ENCODE data around the gene PSME3IP1. TPM values are rescaled to one million over a fixed set of nuclear protein-coding genes. Genes with fewer than 3 reads are reported as not detected.

The PSME3IP1 gene
- total RNA-seq, 3 donors from 2014 or later (not counting 1 experiment from before 2014, with no cell fraction given), result 129 to 148 (median 133) TPM

GRCh38 chr16:57107321-57107922 lies 78.4 kb downstream of the PSME3IP1 start:
- Histone ChIP-seq H3K4me3 (ENCODE audit: low read length) (no peak overlapping the region), H3K36me3 (ENCODE audit: control insufficient read depth, insufficient read depth, low read length) (no peaks in the 10 kb centered on the region), H3K27ac (ENCODE audit: low read length) (no peak overlapping the region), H3K4me1 (ENCODE audit: control insufficient read depth, insufficient read depth, low read length) (peaks cover 18% of the 10 kb centered on the region), H3K9me3 (ENCODE audit: control insufficient read depth, insufficient read depth, low read length) (no peaks in the 10 kb centered on the region), H3K27me3 (ENCODE audit: control insufficient read depth, insufficient read depth, low read length) (no peaks in the 10 kb centered on the region)
- Mint-ChIP-seq H3K9me3 (no peaks in the 10 kb centered on the region), H3K4me3 (no peak overlapping the region), H3K27me3 (ENCODE audit: low read depth in 2 of 2) (peaks cover 0 to 2% of the 10 kb centered on the region in 2 donors), H3K27ac (no peak overlapping the region), H3K36me3 (no peaks in the 10 kb centered on the region), H3K4me1 (peaks cover 15% of the 10 kb centered on the region in 2 donors)
- intact Hi-C loops (cut with micrococcal nuclease), result no loop called here
- no peak for TF ChIP-seq CTCF (IDR thresholded peaks at IDR 0.05)
- no peak for DNase-seq
- ATAC-seq, result no peak
- WGBS (ENCODE audit: insufficient coverage), result 92% methylated on average over 9 of the region's 9 CpGs

- no peak for TF ChIP-seq CTCF (IDR thresholded peaks at IDR 0.05)
- WGBS (ENCODE audit: insufficient coverage), result 96% methylated on average over 2 of the region's 2 CpGs
- H3K36me3 ChIP-seq (ENCODE audit: control insufficient read depth, insufficient read depth, low read length), result no peaks in the 10 kb centered on the region
- no peak overlapping the region for H3K4me3 ChIP-seq (ENCODE audit: low read length)
- no peaks in the 10 kb centered on the region for H3K9me3 ChIP-seq (ENCODE audit: control insufficient read depth, insufficient read depth, low read length)
- no peaks in the 10 kb centered on the region for H3K9me3 Mint-ChIP-seq
- H3K36me3 Mint-ChIP-seq, result no peaks in the 10 kb centered on the region
- no peaks in the 10 kb centered on the region for H3K27me3 ChIP-seq (ENCODE audit: control insufficient read depth, insufficient read depth, low read length)
- H3K27ac Mint-ChIP-seq, result no peak overlapping the region
- H3K4me1 ChIP-seq (ENCODE audit: control insufficient read depth, insufficient read depth, low read length), result peaks cover 18% of the 10 kb centered on the region
- no peak for DNase-seq
- H3K4me3 Mint-ChIP-seq, result no peak overlapping the region
- ATAC-seq, result no peak
- no peak overlapping the region for H3K27ac ChIP-seq (ENCODE audit: low read length)
- H3K4me1 Mint-ChIP-seq, result peaks cover 15% of the 10 kb centered on the region in 2 donors
- intact Hi-C loops (cut with micrococcal nuclease), result no loop called here
- peaks cover 0 to 2% of the 10 kb centered on the region in 2 donors for H3K27me3 Mint-ChIP-seq (ENCODE audit: low read depth in 2 of 2)
Measured at GRCh38 chr16:57106767-57107166, 79.1 kb downstream of the PSME3IP1 start.

- no peaks in the 10 kb centered on the region for H3K9me3 ChIP-seq (ENCODE audit: control insufficient read depth, insufficient read depth, low read length)
- intact Hi-C loops (cut with micrococcal nuclease), result no loop called here
- H3K27ac ChIP-seq (ENCODE audit: low read length), result no peak overlapping the region
- H3K36me3 Mint-ChIP-seq, result no peaks in the 10 kb centered on the region
- no peak for TF ChIP-seq CTCF (IDR thresholded peaks at IDR 0.05)
- H3K36me3 ChIP-seq (ENCODE audit: control insufficient read depth, insufficient read depth, low read length), result no peaks in the 10 kb centered on the region
- H3K9me3 Mint-ChIP-seq, result no peaks in the 10 kb centered on the region
- H3K27me3 Mint-ChIP-seq (ENCODE audit: low read depth in 2 of 2), result peaks cover 0 to 2% of the 10 kb centered on the region in 2 donors
- peaks cover 18% of the 10 kb centered on the region for H3K4me1 ChIP-seq (ENCODE audit: control insufficient read depth, insufficient read depth, low read length)
- H3K4me1 Mint-ChIP-seq, result peaks cover 15 to 16% of the 10 kb centered on the region in 2 donors
- no peak overlapping the region for H3K4me3 Mint-ChIP-seq
- DNase-seq, result no peak
- no peaks in the 10 kb centered on the region for H3K27me3 ChIP-seq (ENCODE audit: control insufficient read depth, insufficient read depth, low read length)
- no peak for ATAC-seq
- H3K4me3 ChIP-seq (ENCODE audit: low read length), result no peak overlapping the region
- 95% methylated on average over 7 of the region's 7 CpGs for whole genome bisulfite sequencing (ENCODE audit: insufficient coverage)
- H3K27ac Mint-ChIP-seq, result no peak overlapping the region
Measured at GRCh38 chr16:57105184-57105583, 80.7 kb downstream of the PSME3IP1 start.

GRCh38 chr16:57104706-57105105 lies 81.1 kb downstream of the PSME3IP1 start:
- no peak overlapping the region for H3K27ac ChIP-seq (ENCODE audit: low read length)
- H3K9me3 ChIP-seq (ENCODE audit: control insufficient read depth, insufficient read depth, low read length), result no peaks in the 10 kb centered on the region
- Mint-ChIP-seq H3K36me3 (no peaks in the 10 kb centered on the region), H3K27me3 (ENCODE audit: low read depth in 2 of 2) (peaks cover 0 to 5% of the 10 kb centered on the region in 2 donors), H3K27ac (peak overlapping the region in 1 of 2 donors; percentile 35), H3K4me1 (peaks cover 15 to 20% of the 10 kb centered on the region in 2 donors), H3K4me3 (no peak overlapping the region), H3K9me3 (no peaks in the 10 kb centered on the region)
- H3K4me3 ChIP-seq (ENCODE audit: low read length), result no peak overlapping the region
- no peaks in the 10 kb centered on the region for H3K27me3 ChIP-seq (ENCODE audit: control insufficient read depth, insufficient read depth, low read length)
- no peak for TF ChIP-seq CTCF (IDR thresholded peaks at IDR 0.05)
- intact Hi-C loops (cut with micrococcal nuclease), result no loop called here
- DNase-seq, result no peak
- H3K36me3 ChIP-seq (ENCODE audit: control insufficient read depth, insufficient read depth, low read length), result no peaks in the 10 kb centered on the region
- peaks cover 18% of the 10 kb centered on the region for H3K4me1 ChIP-seq (ENCODE audit: control insufficient read depth, insufficient read depth, low read length)
- 51% methylated on average over 3 of the region's 3 CpGs for WGBS (ENCODE audit: insufficient coverage)
- no peak for ATAC-seq

Data from natural killer cell (primary cell).